ENCODE results near the gene MRPL43. TPM values are rescaled to one million over a fixed set of nuclear protein-coding genes. Genes with fewer than 3 reads are reported as not detected.

MRPL43 gene
- total and polyA plus RNA-seq, 9 of the 15 experiments (the other 6 are each of a cell fraction or from before 2014, with no cell fraction given): 15.1 to 63.7 (median 37.2) TPM

GRCh38 chr10:101021692-101022251, 34.5 kb upstream of the MRPL43 start (continued):
- no peak for TF ChIP-seq MGA (IDR thresholded peaks at IDR 0.05)
- no peak for TF ChIP-seq MCM7 (IDR thresholded peaks at IDR 0.05)
- no peak for TF ChIP-seq REST (IDR thresholded peaks at IDR 0.05; ENCODE audit: borderline replicate concordance)
- no peak for TF ChIP-seq REST (CRISPR knock-in tag; IDR thresholded peaks at IDR 0.05; ENCODE audit: low read depth)
- TF ChIP-seq E2F1 (CRISPR knock-in tag; IDR thresholded peaks at IDR 0.05): no peak
- no peak for TF ChIP-seq NUFIP1 (IDR thresholded peaks at IDR 0.05; ENCODE audit: partially characterized antibody)
- TF ChIP-seq EP300 (IDR thresholded peaks at IDR 0.05; ENCODE audit: low read length): no peak
